Neuron (in vitro differentiated cells): ENCODE data around the gene TMEM132D.

Experiments used
- H2AFZ ChIP-seq: one replicate; pipeline ENCODE4 v1.6.1; 2013; ENCODE audit warnings: low read depth, mild to moderate bottlenecking, inconsistent platforms, low read length, moderate library complexity
- H3K27me3 ChIP-seq: one replicate; pipeline ENCODE4 v1.6.1; 2013; ENCODE audit warnings: low read length; ENCODE audit not compliant: insufficient read depth
- H3K36me3 ChIP-seq: one replicate; pipeline ENCODE4 v1.6.1; 2013; ENCODE audit warnings: low read length; ENCODE audit not compliant: insufficient read depth
- H3K4me1 ChIP-seq: one replicate; pipeline ENCODE4 v1.6.1; 2013; ENCODE audit warnings: low read length; ENCODE audit not compliant: insufficient read depth
- H3K4me3 ChIP-seq: 2 replicates; pipeline ENCODE4 v1.5.1; 2013; ENCODE audit warnings: mild to moderate bottlenecking, low read length, moderate library complexity
- H3K9me3 ChIP-seq: one replicate; pipeline ENCODE4 v1.6.1; 2013; ENCODE audit warnings: low read length

The TMEM132D gene

GRCh38 chr12:129115558-129115957 lies 788.3 kb downstream of the TMEM132D start:
- no peaks in the 10 kb centered on the region for H3K4me1 ChIP-seq
- no peaks in the 10 kb centered on the region for H3K36me3 ChIP-seq
- H2AFZ ChIP-seq: no peak overlapping the region
- H3K9me3 ChIP-seq: no peaks in the 10 kb centered on the region
- no peaks in the 10 kb centered on the region for H3K27me3 ChIP-seq
- no peak overlapping the region for H3K4me3 ChIP-seq

GRCh38 chr12:129110575-129110974 lies 793.2 kb downstream of the TMEM132D start:
- no peaks in the 10 kb centered on the region for H3K9me3 ChIP-seq
- H3K4me3 ChIP-seq: no peak overlapping the region
- no peaks in the 10 kb centered on the region for H3K36me3 ChIP-seq
- H3K27me3 ChIP-seq: no peaks in the 10 kb centered on the region
- no peak overlapping the region for H2AFZ ChIP-seq
- no peaks in the 10 kb centered on the region for H3K4me1 ChIP-seq

GRCh38 chr12:129109174-129110001 lies 794.4 kb downstream of the TMEM132D start:
- Histone ChIP-seq H3K9me3 (no peaks in the 10 kb centered on the region), H3K4me1 (no peaks in the 10 kb centered on the region), H3K4me3 (no peak overlapping the region), H3K27me3 (no peaks in the 10 kb centered on the region), H2AFZ (no peak overlapping the region), H3K36me3 (no peaks in the 10 kb centered on the region)

- H3K9me3 ChIP-seq: no peaks in the 10 kb centered on the region
- H3K36me3 ChIP-seq: no peaks in the 10 kb centered on the region
- H3K27me3 ChIP-seq: no peaks in the 10 kb centered on the region
- no peak overlapping the region for H2AFZ ChIP-seq
- H3K4me1 ChIP-seq: no peaks in the 10 kb centered on the region
- H3K4me3 ChIP-seq: no peak overlapping the region
Observed at GRCh38 chr12:129106772-129107171, 797.1 kb downstream of the TMEM132D start.

GRCh38 chr12:129103231-129103630 lies 800.6 kb downstream of the TMEM132D start:
- Histone ChIP-seq H3K9me3 (no peaks in the 10 kb centered on the region), H3K36me3 (no peaks in the 10 kb centered on the region), H3K4me1 (no peaks in the 10 kb centered on the region), H2AFZ (no peak overlapping the region), H3K4me3 (no peak overlapping the region), H3K27me3 (no peaks in the 10 kb centered on the region)

GRCh38 chr12:129102233-129102632 lies 801.6 kb downstream of the TMEM132D start:
- Histone ChIP-seq H2AFZ (no peak overlapping the region), H3K4me1 (no peaks in the 10 kb centered on the region), H3K9me3 (no peaks in the 10 kb centered on the region), H3K36me3 (no peaks in the 10 kb centered on the region), H3K27me3 (no peaks in the 10 kb centered on the region), H3K4me3 (no peak overlapping the region)

GRCh38 chr12:129101816-129102215 lies 802.0 kb downstream of the TMEM132D start:
- no peaks in the 10 kb centered on the region for H3K4me1 ChIP-seq
- H2AFZ ChIP-seq: no peak overlapping the region
- H3K4me3 ChIP-seq: no peak overlapping the region
- no peaks in the 10 kb centered on the region for H3K27me3 ChIP-seq
- no peaks in the 10 kb centered on the region for H3K36me3 ChIP-seq
- H3K9me3 ChIP-seq: no peaks in the 10 kb centered on the region

GRCh38 chr12:129101404-129101803 lies 802.4 kb downstream of the TMEM132D start:
- H2AFZ ChIP-seq: no peak overlapping the region
- H3K9me3 ChIP-seq: no peaks in the 10 kb centered on the region
- H3K27me3 ChIP-seq: no peaks in the 10 kb centered on the region
- no peak overlapping the region for H3K4me3 ChIP-seq
- no peaks in the 10 kb centered on the region for H3K36me3 ChIP-seq
- no peaks in the 10 kb centered on the region for H3K4me1 ChIP-seq

GRCh38 chr12:129097451-129097850 lies 806.4 kb downstream of the TMEM132D start:
- H3K9me3 ChIP-seq: no peaks in the 10 kb centered on the region
- no peaks in the 10 kb centered on the region for H3K4me1 ChIP-seq
- H3K36me3 ChIP-seq: no peaks in the 10 kb centered on the region
- no peak overlapping the region for H2AFZ ChIP-seq
- H3K4me3 ChIP-seq: no peak overlapping the region
- H3K27me3 ChIP-seq: no peaks in the 10 kb centered on the region

- Histone ChIP-seq H3K4me3 (no peak overlapping the region), H3K4me1 (no peaks in the 10 kb centered on the region), H3K27me3 (no peaks in the 10 kb centered on the region), H2AFZ (no peak overlapping the region), H3K36me3 (no peaks in the 10 kb centered on the region), H3K9me3 (no peaks in the 10 kb centered on the region)
Observed at GRCh38 chr12:129096968-129097367, 806.9 kb downstream of the TMEM132D start.

- H3K4me3 ChIP-seq: no peak overlapping the region
- no peak overlapping the region for H2AFZ ChIP-seq
- no peaks in the 10 kb centered on the region for H3K36me3 ChIP-seq
- H3K27me3 ChIP-seq: no peaks in the 10 kb centered on the region
- no peaks in the 10 kb centered on the region for H3K9me3 ChIP-seq
- no peaks in the 10 kb centered on the region for H3K4me1 ChIP-seq
Observed at GRCh38 chr12:129096184-129096583, 807.6 kb downstream of the TMEM132D start.

GRCh38 chr12:129089576-129089975 lies 814.2 kb downstream of the TMEM132D start:
- Histone ChIP-seq H3K4me1 (no peaks in the 10 kb centered on the region), H3K9me3 (no peaks in the 10 kb centered on the region), H3K27me3 (no peaks in the 10 kb centered on the region), H2AFZ (no peak overlapping the region), H3K4me3 (no peak overlapping the region), H3K36me3 (no peaks in the 10 kb centered on the region)

- Histone ChIP-seq H3K4me3 (no peak overlapping the region), H3K9me3 (no peaks in the 10 kb centered on the region), H3K4me1 (no peaks in the 10 kb centered on the region), H3K27me3 (no peaks in the 10 kb centered on the region), H3K36me3 (no peaks in the 10 kb centered on the region), H2AFZ (no peak overlapping the region)
Observed at GRCh38 chr12:129084875-129085826, 818.7 kb downstream of the TMEM132D start.
